PC-3 (cell line): ENCODE results near the gene TOM1L2.
A peak's percentile ranks its signal among the peaks of the same experiment; 100 is the strongest.

Experiments used
- CTCF ChIP-seq: fragments of 300-600 bp; sonication (generic); conservative IDR thresholded peaks from 2 replicates; pipeline ENCODE4 v1.5.1; 2017; ENCODE audit warnings: antibody characterized with exemption, low read depth, mild to moderate bottlenecking, low read length
- EZH2 ChIP-seq: fragments of 300-600 bp; sonication (generic); IDR thresholded peaks from one replicate; pipeline ENCODE4 v1.6.1; 2017; ENCODE audit warnings: antibody characterized with exemption, mild to moderate bottlenecking, low read length; ENCODE audit not compliant: unreplicated experiment

- TF ChIP-seq CTCF, result peak; percentile 96
- no peak for TF ChIP-seq EZH2
Observed at GRCh38 chr17:17919169-17920107, 52.8 kb downstream of the TOM1L2 start.
